IMR-90 (cell line): Measurements from ENCODE around the gene NPAS3. TPM values are rescaled to one million over a fixed set of nuclear protein-coding genes. Genes with fewer than 3 reads are reported as not detected.

Source experiments
- ATAC-seq: fragments of 200-7000 bp; cut with Tn5 transposase; 2 replicates; pipeline ENCODE4 v1.9.1; 2020; ENCODE audit warnings: low read depth, mild to moderate bottlenecking, moderate library complexity
- BruUV-seq: library from RNA; stranded (reverse); fragments of 400-500 nt; replicated peaks from 2 replicates; lab custom pipeline; 2021; lab: Mats Ljungman, UMichigan
- CTCF ChIA-PET: fragments of 300-600 bp; formaldehyde crosslinking; extraction: SDS; loops from one replicate; lab custom pipeline; 2021; ENCODE audit warnings: antibody characterized with exemption; lab: Yijun Ruan, JAX
- POLR2A ChIA-PET: fragments of 300-600 bp; sonication (Branson Sonifier 250); formaldehyde crosslinking; loops from one replicate; lab custom pipeline; 2022; ENCODE audit warnings: antibody characterized with exemption; ENCODE audit not compliant: unreplicated experiment; lab: Charles Lee
- DNase-seq: peaks from one replicate; pipeline ENCODE4 v3.0.0; 2013
- H2AFZ ChIP-seq: replicated peaks from 2 replicates; pipeline ENCODE3; 2013; ENCODE audit warnings: low read length, mild to moderate bottlenecking; ENCODE audit not compliant: poor library complexity
- H2AK5ac ChIP-seq: 2 replicates; pipeline ENCODE4 v1.6.1; 2013; ENCODE audit warnings: low read depth, low read length, inconsistent platforms
- H2AK9ac ChIP-seq: replicated peaks from 2 replicates; pipeline ENCODE3; 2013; ENCODE audit warnings: mild to moderate bottlenecking, low read depth, low read length, moderate library complexity; ENCODE audit not compliant: poor library complexity
- H2BK120ac ChIP-seq: 2 replicates; pipeline ENCODE4 v1.6.1; 2013; ENCODE audit warnings: low read depth, low read length, inconsistent platforms
- H2BK15ac ChIP-seq: 3 replicates; pipeline ENCODE4 v1.6.1; 2013; ENCODE audit warnings: low read depth, low read length, inconsistent platforms
- H2BK20ac ChIP-seq: 2 replicates; pipeline ENCODE4 v1.6.1; 2013; ENCODE audit warnings: low read depth, mild to moderate bottlenecking, inconsistent platforms, low read length, moderate library complexity
- H2BK5ac ChIP-seq: 2 replicates; pipeline ENCODE4 v1.6.1; 2013; ENCODE audit warnings: mild to moderate bottlenecking, low read depth, low read length, inconsistent platforms; ENCODE audit not compliant: poor library complexity, severe bottlenecking
- H3K14ac ChIP-seq: replicated peaks from 2 replicates; pipeline ENCODE4 v1.6.1; 2013; ENCODE audit warnings: low read depth, low read length, inconsistent platforms
- H3K18ac ChIP-seq: 2 replicates; pipeline ENCODE4 v1.6.1; 2013; ENCODE audit warnings: low read depth, low read length, control low read depth
- H3K23ac ChIP-seq: 2 replicates; pipeline ENCODE4 v1.6.1; 2013; ENCODE audit warnings: low read depth, low read length, inconsistent platforms
- H3K27ac ChIP-seq: 2 replicates; pipeline ENCODE4 v1.5.1; 2013; ENCODE audit warnings: mild to moderate bottlenecking, control low read depth, low read length; ENCODE audit not compliant: insufficient read depth
- H3K27me3 ChIP-seq: 2 replicates; pipeline ENCODE4 v1.6.1; 2013; ENCODE audit warnings: low read length; ENCODE audit not compliant: control insufficient read depth, insufficient read depth
- H3K36me3 ChIP-seq: 2 replicates; pipeline ENCODE4 v1.6.1; 2013; ENCODE audit warnings: low read length, mixed read lengths; ENCODE audit not compliant: control insufficient read depth, insufficient read depth
- H3K4ac ChIP-seq: 2 replicates; pipeline ENCODE4 v1.6.1; 2013; ENCODE audit warnings: low read depth, low read length, inconsistent platforms
- H3K4me1 ChIP-seq: 2 replicates; pipeline ENCODE4 v1.6.1; 2013; ENCODE audit warnings: low read length, mixed read lengths; ENCODE audit not compliant: control insufficient read depth, insufficient read depth
- H3K4me2 ChIP-seq: 2 replicates; pipeline ENCODE4 v1.6.1; 2013; ENCODE audit warnings: low read depth, mild to moderate bottlenecking, control low read depth, low read length, moderate library complexity
- H3K4me3 ChIP-seq: 2 replicates; pipeline ENCODE4 v1.5.1; 2013; ENCODE audit warnings: low read depth, mild to moderate bottlenecking, control low read depth, low read length, moderate library complexity; ENCODE audit not compliant: insufficient read depth
- H3K56ac ChIP-seq: 2 replicates; pipeline ENCODE4 v1.6.1; 2013; ENCODE audit warnings: low read length, inconsistent platforms; ENCODE audit not compliant: insufficient read depth; ENCODE audit errors: extremely low read depth
- H3K79me1 ChIP-seq, 2 experiments: 2 replicates each; pipeline ENCODE4 v1.6.1; 2013; ENCODE audit warnings: low read length in 2 of 2, inconsistent platforms in 1 of 2, low read depth in 1 of 2
- H3K9ac ChIP-seq: 2 replicates; pipeline ENCODE4 v1.6.1; 2013; ENCODE audit warnings: low read depth, low read length, control low read depth
- H3K9me1 ChIP-seq: 2 replicates; pipeline ENCODE4 v1.6.1; 2013; ENCODE audit warnings: low read length, inconsistent platforms; ENCODE audit not compliant: insufficient read depth
- H3K9me3 ChIP-seq: 2 replicates; pipeline ENCODE4 v1.6.1; 2013; ENCODE audit warnings: low read length; ENCODE audit not compliant: control insufficient read depth, insufficient read depth
- H4K20me1 ChIP-seq: 2 replicates; pipeline ENCODE4 v1.6.1; 2013; ENCODE audit warnings: low read length, inconsistent platforms; ENCODE audit not compliant: insufficient read depth
- H4K5ac ChIP-seq: 2 replicates; pipeline ENCODE4 v1.6.1; 2013; ENCODE audit warnings: mild to moderate bottlenecking, low read depth, low read length, control low read depth
- H4K8ac ChIP-seq, 2 experiments: 2 replicates each; pipeline ENCODE4 v1.6.1; 2013; ENCODE audit warnings: low read depth in 2 of 2, low read length in 2 of 2, control low read depth in 1 of 2, inconsistent platforms in 1 of 2
- H4K91ac ChIP-seq: 2 replicates; pipeline ENCODE4 v1.6.1; 2013; ENCODE audit warnings: low read depth, low read length, inconsistent platforms; ENCODE audit not compliant: insufficient read depth
- BHLHE40 ChIP-seq: fragments of 150-350 bp; IDR thresholded peaks from 2 replicates; pipeline ENCODE4 v1.6.1; 2016; ENCODE audit warnings: mild to moderate bottlenecking, low read depth, low read length
- CEBPB ChIP-seq: IDR thresholded peaks from 2 replicates; pipeline ENCODE4 v1.6.1; 2012; ENCODE audit warnings: low read depth, low read length, improper control_type of control experiment
- CHD1 ChIP-seq: IDR thresholded peaks from 2 replicates; pipeline ENCODE4 v1.6.1; 2012; ENCODE audit warnings: low read depth, low read length, improper control_type of control experiment
- FOS ChIP-seq: fragments of 150-350 bp; IDR thresholded peaks from 2 replicates; pipeline ENCODE4 v1.6.1; 2016; ENCODE audit warnings: low read depth, low read length
- MAFK ChIP-seq: IDR thresholded peaks from 2 replicates; pipeline ENCODE4 v1.6.1; 2012; ENCODE audit warnings: low read depth, low read length, improper control_type of control experiment
- MAZ ChIP-seq: IDR thresholded peaks from 2 replicates; pipeline ENCODE4 v1.6.1; 2012; ENCODE audit warnings: low read depth, mild to moderate bottlenecking, low read length, improper control_type of control experiment, moderate library complexity, borderline replicate concordance
- MXI1 ChIP-seq: IDR thresholded peaks from 2 replicates; pipeline ENCODE4 v1.6.1; 2012; ENCODE audit warnings: low read depth, mild to moderate bottlenecking, low read length, moderate library complexity, borderline replicate concordance
- NFE2L2 ChIP-seq: fragments of 150-350 bp; IDR thresholded peaks from 2 replicates; pipeline ENCODE4 v1.6.1; 2016; ENCODE audit warnings: low read depth, mild to moderate bottlenecking, low read length
- POLR2A ChIP-seq: IDR thresholded peaks from 2 replicates; pipeline ENCODE4 v1.6.1; 2012; ENCODE audit warnings: mild to moderate bottlenecking, low read depth, low read length
- RAD21 ChIP-seq: IDR thresholded peaks from 2 replicates; pipeline ENCODE4 v1.6.1; 2012; ENCODE audit warnings: low read length, improper control_type of control experiment
- RCOR1 ChIP-seq: IDR thresholded peaks from 2 replicates; pipeline ENCODE4 v1.6.1; 2012; ENCODE audit warnings: mild to moderate bottlenecking, low read length, improper control_type of control experiment; ENCODE audit not compliant: insufficient replicate concordance
- RFX5 ChIP-seq: IDR thresholded peaks from 2 replicates; pipeline ENCODE4 v1.8.0; 2012; ENCODE audit warnings: low read depth, mild to moderate bottlenecking, low read length, moderate library complexity
- SMC3 ChIP-seq: fragments of 150-350 bp; IDR thresholded peaks from 2 replicates; pipeline ENCODE4 v1.6.1; 2016; ENCODE audit warnings: low read depth, mild to moderate bottlenecking, antibody characterized with exemption, low read length, moderate library complexity
- WGBS, 2 experiments: methylation state at CpG; one replicate each; pipeline versions ENCODE4 v1.1.5 to v1.1.7; 2013; ENCODE audit warnings: missing lambda C conversion rate in 2 of 2; ENCODE audit not compliant: insufficient read length in 1 of 2; ENCODE audit errors: extremely low coverage in 2 of 2; 5-methylcytosine and 5-hydroxymethylcytosine counted together
- dilution Hi-C: fragments of 300-500 bp; cut with HindIII; formaldehyde crosslinking; loops from one replicate; pipeline ENCODE4 v1.14.3; 2018; ENCODE audit warnings: low sequenced_read_pairs; ENCODE audit not compliant: unreplicated experiment
- in situ Hi-C: fragments of 300-500 bp; cut with MboI; formaldehyde crosslinking; loops from 3 replicates; pipeline ENCODE4 v1.14.3; 2019; ENCODE audit warnings: low sequenced_read_pairs, inconsistent platforms, mixed read lengths
- intact Hi-C: fragments of 100-400 bp; cut with micrococcal nuclease; formaldehyde crosslinking; loops from 2 replicates; pipeline ENCODE4 v1.10.0; 2022
- polyA plus RNA-seq, 3 experiments: library from polyadenylated mRNA; depleted of rRNA; stranded (reverse); fragments of >200 nt; gene quantifications; 2 replicates each; pipeline ENCODE4 v1.2.3, GENCODE V29; 2012; ENCODE audit warnings: low replicate concordance in 1 of 3
- total RNA-seq: library from RNA; depleted of rRNA; stranded (reverse); fragments of >200 nt; gene quantifications from 2 replicates; pipeline ENCODE4 v1.2.3, GENCODE V29; 2012
- TF ChIP-seq, protein P1 (sequence below): conservative IDR thresholded peaks from 2 replicates; pipeline ENCODE4 v1.5.1; 2012; ENCODE audit warnings: mild to moderate bottlenecking, low read depth, low read length, improper control_type of control experiment
- TF ChIP-seq, protein P2 (sequence below): fragments of 150-350 bp; IDR thresholded peaks from 2 replicates; pipeline ENCODE4 v1.6.1; 2017; ENCODE audit warnings: mild to moderate bottlenecking, antibody characterized with exemption, low read length, low read depth
- TF ChIP-seq, protein P3 (sequence below): fragments of 150-350 bp; IDR thresholded peaks from 2 replicates; pipeline ENCODE4 v1.6.1; 2016; ENCODE audit warnings: low read depth, mild to moderate bottlenecking, low read length, moderate library complexity, borderline replicate concordance

The NPAS3 gene
- total and polyA plus RNA-seq, 2 of the 4 experiments (the other 2 are of a cell fraction): not detected

DNA sequence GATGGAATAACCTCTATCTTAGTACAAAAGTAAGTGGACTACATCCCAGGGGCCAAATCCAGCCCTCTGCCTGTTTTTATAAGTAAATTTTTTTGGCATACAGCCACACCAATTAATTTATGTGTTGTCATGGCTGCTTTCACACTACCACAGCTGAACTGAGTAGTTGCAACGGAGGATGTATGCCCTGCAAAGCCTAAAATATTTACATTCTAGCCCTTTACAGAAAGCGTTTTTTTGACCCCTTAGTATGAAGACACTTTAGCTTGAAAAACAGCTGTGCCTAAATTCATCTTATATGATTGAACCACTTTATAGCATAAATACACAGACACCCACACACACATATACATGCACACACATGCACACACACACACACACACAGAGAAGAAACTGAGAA, 510.6 kb downstream of the NPAS3 start:
- no peaks in the 10 kb centered on the region for H3K36me3 ChIP-seq
- BruUV-seq: no TSS peak
- in situ Hi-C loops (loop anchor here (25.0 kb wide), 1 partner anchor 862 kb away; no protein-coding TSS in a partner anchor), intact Hi-C loops (no loop called here), dilution Hi-C loops (no loop called here)
- no peak overlapping the region for H3K14ac ChIP-seq
- H2BK120ac ChIP-seq: no peak overlapping the region
- no peak overlapping the region for H2AK9ac ChIP-seq
- H2AK5ac ChIP-seq: no peak overlapping the region
- H2BK5ac ChIP-seq: no peak overlapping the region
- H3K23ac ChIP-seq: no peak overlapping the region
- no peak overlapping the region for H2BK15ac ChIP-seq
- H3K79me1 ChIP-seq: no peaks in the 10 kb centered on the region
- CTCF ChIA-PET: no interaction called here
- no peak overlapping the region for H2BK20ac ChIP-seq
- TF ChIP-seq RAD21 (no peak), NFE2L2 (no peak), MXI1 (no peak), SMC3 (no peak), CEBPB (no peak), POLR2A (no peak), MAZ (no peak), RFX5 (no peak), CHD1 (no peak), MAFK (no peak), BHLHE40 (no peak), RCOR1 (no peak), FOS (no peak)
- TF ChIP-seq, protein P1, sequence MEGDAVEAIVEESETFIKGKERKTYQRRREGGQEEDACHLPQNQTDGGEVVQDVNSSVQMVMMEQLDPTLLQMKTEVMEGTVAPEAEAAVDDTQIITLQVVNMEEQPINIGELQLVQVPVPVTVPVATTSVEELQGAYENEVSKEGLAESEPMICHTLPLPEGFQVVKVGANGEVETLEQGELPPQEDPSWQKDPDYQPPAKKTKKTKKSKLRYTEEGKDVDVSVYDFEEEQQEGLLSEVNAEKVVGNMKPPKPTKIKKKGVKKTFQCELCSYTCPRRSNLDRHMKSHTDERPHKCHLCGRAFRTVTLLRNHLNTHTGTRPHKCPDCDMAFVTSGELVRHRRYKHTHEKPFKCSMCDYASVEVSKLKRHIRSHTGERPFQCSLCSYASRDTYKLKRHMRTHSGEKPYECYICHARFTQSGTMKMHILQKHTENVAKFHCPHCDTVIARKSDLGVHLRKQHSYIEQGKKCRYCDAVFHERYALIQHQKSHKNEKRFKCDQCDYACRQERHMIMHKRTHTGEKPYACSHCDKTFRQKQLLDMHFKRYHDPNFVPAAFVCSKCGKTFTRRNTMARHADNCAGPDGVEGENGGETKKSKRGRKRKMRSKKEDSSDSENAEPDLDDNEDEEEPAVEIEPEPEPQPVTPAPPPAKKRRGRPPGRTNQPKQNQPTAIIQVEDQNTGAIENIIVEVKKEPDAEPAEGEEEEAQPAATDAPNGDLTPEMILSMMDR: no peak
- TF ChIP-seq, protein P2, sequence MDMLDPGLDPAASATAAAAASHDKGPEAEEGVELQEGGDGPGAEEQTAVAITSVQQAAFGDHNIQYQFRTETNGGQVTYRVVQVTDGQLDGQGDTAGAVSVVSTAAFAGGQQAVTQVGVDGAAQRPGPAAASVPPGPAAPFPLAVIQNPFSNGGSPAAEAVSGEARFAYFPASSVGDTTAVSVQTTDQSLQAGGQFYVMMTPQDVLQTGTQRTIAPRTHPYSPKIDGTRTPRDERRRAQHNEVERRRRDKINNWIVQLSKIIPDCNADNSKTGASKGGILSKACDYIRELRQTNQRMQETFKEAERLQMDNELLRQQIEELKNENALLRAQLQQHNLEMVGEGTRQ: no peak
- TF ChIP-seq, protein P3, sequence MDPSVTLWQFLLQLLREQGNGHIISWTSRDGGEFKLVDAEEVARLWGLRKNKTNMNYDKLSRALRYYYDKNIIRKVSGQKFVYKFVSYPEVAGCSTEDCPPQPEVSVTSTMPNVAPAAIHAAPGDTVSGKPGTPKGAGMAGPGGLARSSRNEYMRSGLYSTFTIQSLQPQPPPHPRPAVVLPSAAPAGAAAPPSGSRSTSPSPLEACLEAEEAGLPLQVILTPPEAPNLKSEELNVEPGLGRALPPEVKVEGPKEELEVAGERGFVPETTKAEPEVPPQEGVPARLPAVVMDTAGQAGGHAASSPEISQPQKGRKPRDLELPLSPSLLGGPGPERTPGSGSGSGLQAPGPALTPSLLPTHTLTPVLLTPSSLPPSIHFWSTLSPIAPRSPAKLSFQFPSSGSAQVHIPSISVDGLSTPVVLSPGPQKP: no peak
- no peak overlapping the region for H4K91ac ChIP-seq
- H3K4me3 ChIP-seq: no peak overlapping the region
- DNase-seq: no peak
- H3K9me1 ChIP-seq: no peaks in the 10 kb centered on the region
- H3K4ac ChIP-seq: no peak overlapping the region
- no peak overlapping the region for H4K8ac ChIP-seq
- POLR2A ChIA-PET: interaction anchor here (0.6 kb wide), 1 partner anchor 345 kb away, joined by 3 read pairs; no protein-coding TSS in a partner anchor
- no peaks in the 10 kb centered on the region for H4K20me1 ChIP-seq
- H3K27ac ChIP-seq: no peak overlapping the region
- no peak overlapping the region for H3K18ac ChIP-seq
- no peaks in the 10 kb centered on the region for H3K9me3 ChIP-seq
- H3K4me2 ChIP-seq: no peak overlapping the region
- H3K27me3 ChIP-seq: no peaks in the 10 kb centered on the region
- no peak for ATAC-seq
- H3K9ac ChIP-seq: no peak overlapping the region
- H3K56ac ChIP-seq: no peak overlapping the region
- H2AFZ ChIP-seq: no peak overlapping the region
- no peaks in the 10 kb centered on the region for H3K4me1 ChIP-seq
- H4K5ac ChIP-seq: no peak overlapping the region
- no CpG with 5 or more reads among the region's 2 CpGs for WGBS, 2 experiments
